ENCODE data around the gene DIP2C.

- TF ChIP-seq, protein P1, sequence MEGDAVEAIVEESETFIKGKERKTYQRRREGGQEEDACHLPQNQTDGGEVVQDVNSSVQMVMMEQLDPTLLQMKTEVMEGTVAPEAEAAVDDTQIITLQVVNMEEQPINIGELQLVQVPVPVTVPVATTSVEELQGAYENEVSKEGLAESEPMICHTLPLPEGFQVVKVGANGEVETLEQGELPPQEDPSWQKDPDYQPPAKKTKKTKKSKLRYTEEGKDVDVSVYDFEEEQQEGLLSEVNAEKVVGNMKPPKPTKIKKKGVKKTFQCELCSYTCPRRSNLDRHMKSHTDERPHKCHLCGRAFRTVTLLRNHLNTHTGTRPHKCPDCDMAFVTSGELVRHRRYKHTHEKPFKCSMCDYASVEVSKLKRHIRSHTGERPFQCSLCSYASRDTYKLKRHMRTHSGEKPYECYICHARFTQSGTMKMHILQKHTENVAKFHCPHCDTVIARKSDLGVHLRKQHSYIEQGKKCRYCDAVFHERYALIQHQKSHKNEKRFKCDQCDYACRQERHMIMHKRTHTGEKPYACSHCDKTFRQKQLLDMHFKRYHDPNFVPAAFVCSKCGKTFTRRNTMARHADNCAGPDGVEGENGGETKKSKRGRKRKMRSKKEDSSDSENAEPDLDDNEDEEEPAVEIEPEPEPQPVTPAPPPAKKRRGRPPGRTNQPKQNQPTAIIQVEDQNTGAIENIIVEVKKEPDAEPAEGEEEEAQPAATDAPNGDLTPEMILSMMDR (IDR thresholded peaks at IDR 0.05): no peak
- no peak for TF ChIP-seq POLR2A (IDR thresholded peaks at IDR 0.05)
These were observed 143.0 kb downstream of the DIP2C start for GRCh38 chr10:546451-546850.

All from prostate gland (tissue), 2 donors.